Activated CD4-positive, alpha-beta T cell treated with anti-CD3 and anti-CD28 coated beads, Interleukin-2, amount 50 U/mL, for 1 hour (primary cell): ENCODE results near the gene CLIC1.

Source experiments
- DNase-seq: peaks from one replicate; pipeline ENCODE4 v3.0.0-alpha.2; 2020

CLIC1 gene

DNA sequence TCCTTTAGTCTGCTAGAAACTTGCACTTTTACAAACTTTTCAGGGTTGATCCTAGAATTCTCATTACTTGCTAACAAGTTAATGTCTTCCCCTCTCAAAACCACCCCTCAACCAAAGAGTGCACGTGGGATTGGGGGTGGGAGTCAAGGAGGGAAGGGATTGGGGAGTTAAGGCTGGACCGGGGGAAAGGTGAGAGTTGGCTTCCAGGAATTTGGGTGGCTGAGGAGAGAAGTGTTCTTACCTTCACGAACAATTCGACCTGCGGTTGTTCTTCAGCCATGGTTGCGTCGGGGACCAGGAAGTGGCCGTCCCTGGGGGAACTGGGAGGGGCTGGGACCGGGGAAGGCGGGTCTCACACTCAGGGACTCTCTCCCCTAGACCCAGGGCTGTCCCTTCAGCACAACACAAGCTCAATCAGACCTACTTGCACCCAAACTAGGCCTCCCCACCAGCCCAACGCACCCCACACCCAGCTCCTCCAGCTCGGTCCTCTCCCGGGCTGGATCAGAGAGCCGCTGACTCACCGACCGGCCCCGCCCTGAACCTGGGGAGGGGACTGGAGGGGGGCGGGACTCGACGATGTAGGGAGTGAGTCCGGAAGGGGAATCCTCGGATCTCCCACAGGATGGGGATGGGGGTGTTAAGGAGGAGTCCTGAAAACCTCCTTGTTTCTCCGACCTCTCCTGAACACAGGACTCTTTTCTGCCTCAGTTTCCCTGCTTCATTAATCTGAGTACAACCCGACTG is at the start of gene CLIC1:
TSS of gene CLIC1 (minus strand) at position 510 of the 747 bp plus-strand sequence. CDS start at position 280, 230 bp downstream.
- peak; percentile 75 for DNase-seq

DNA sequence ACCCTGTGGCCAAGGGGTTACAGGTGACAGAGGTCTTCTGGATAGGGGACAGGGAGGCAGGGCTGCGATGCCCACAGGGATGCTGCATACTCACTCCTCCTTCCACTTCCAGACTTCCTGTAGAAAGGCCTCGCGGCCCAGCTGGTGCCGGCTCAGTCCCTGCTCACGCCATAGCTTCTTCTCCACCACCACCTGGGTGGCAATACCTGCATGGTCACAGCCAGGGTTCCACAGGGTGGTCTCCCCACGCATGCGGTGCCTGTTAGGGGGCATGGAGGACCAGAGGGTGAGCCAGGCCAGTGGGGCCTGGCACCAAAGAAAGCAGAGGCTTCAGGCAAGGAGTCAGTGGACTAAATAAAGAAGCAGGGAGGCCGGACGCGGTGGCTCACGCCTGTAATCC is 49.1 kb upstream of the CLIC1 start:
- DNase-seq = no peak

DNA sequence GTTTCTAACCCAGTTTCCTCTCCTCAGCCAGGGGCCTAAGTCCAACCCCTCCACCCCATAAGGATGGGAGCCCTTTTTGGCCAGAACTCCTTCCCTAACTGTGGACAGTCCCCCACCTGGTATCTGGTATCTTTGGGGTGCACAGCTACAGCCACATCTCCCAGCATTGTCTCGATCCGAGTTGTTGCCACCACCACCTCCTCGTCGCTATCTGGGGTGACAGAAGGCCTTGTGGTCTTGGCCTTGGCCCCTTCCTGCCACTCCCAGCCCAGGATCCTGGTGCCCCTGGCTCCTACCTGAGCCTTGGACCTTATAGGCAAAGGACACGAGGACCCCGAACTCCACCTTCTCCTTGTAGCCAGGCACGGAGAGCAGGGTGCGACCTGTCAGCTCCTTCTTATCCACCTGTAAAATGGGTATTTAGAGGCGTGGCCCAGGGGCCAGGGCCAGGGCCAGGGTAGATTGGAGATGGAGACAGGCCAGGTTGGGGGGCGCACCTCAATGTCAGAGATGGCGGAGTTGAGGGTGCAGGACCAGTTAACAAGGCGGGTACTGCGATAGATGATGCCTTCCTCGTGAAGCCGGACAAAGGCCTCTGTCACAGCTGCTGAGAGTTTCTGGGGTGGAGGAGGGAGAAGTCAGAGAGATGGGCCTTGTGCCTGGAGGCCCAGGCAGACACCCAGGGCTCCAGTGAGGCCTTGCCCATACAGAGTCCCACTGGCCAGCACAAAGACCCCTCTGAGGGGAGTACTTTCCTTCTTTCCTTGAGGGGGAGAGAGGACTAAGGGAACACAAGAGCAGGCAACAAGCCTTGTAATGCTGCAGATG is 48.0 kb upstream of the CLIC1 start:
- DNase-seq = no peak

- no peak for DNase-seq
These were observed 46.0 kb upstream of the CLIC1 start for GRCh38 chr6:31782126-31782855.

DNA sequence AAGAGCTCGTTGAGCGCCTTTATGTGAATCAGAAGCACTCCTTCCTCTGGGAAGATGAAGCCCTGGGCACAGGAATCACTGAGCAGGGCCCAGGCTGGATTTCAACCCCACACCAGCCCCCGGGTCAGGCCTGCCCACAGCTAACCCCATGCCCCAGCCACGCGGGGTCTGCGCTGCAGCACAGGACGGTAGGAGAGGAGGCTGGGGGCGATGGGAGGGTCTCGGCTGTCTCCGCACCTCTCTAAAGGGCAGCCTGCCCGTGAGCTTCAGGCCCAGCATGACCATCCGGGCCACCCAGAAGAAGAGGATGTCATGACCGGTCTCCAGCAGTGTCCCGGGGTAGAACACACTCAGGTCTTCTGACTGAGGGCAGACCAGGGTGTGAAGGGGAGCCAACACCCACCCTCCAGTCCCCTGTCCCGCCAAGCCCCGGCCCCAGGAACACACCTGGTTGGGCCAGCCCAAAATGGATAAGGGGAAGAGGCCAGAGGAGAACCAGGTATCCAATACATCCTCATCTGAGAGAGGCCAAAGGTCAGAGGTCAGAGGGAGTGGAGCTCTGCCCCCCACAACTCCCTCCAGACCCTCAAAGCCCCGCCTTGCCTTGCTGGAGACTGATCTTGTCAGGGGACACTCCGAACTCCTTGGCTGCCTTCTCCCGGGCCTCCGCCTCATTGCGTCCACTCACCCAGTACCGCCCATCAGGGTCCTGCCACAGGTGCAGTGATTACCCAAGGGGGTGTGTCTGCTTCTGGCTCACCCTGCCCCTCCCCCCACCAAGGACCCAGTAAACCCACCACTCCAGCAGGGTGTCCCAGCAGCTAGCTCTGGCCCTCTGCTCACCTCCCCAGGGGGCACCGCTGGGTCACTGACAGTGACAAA is 45.2 kb upstream of the CLIC1 start:
- DNase-seq = no peak

GRCh38 chr6:31780507-31781243 is 44.3 kb upstream of the CLIC1 start:
- no peak for DNase-seq

DNA sequence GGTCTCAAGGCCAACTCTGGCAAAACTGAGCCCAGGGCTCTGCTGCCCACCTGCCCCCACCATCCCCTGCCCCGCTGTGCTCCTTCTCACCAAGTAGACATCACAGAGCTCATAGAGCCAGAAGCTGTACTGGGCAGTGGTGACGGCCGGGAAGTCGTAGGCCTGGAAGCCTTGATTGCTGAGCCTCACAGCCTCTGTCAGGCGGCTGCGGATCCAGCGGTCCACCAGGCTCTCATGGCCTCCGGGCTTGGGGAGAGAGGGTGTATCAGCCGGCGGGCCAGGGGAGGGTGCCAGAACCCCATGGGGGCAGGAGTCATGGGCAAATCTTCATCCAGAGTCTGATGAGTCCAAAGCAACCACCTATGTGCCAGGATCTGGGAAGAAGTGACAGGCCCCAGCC is 43.6 kb upstream of the CLIC1 start:
- no peak for DNase-seq

- no peak for DNase-seq
These were observed 42.9 kb upstream of the CLIC1 start for GRCh38 chr6:31778999-31779885.

GRCh38 chr6:31778193-31778592 is 41.9 kb upstream of the CLIC1 start:
- DNase-seq = no peak

- DNase-seq = no peak
These were observed 41.3 kb upstream of the CLIC1 start for GRCh38 chr6:31777667-31778050.

DNA sequence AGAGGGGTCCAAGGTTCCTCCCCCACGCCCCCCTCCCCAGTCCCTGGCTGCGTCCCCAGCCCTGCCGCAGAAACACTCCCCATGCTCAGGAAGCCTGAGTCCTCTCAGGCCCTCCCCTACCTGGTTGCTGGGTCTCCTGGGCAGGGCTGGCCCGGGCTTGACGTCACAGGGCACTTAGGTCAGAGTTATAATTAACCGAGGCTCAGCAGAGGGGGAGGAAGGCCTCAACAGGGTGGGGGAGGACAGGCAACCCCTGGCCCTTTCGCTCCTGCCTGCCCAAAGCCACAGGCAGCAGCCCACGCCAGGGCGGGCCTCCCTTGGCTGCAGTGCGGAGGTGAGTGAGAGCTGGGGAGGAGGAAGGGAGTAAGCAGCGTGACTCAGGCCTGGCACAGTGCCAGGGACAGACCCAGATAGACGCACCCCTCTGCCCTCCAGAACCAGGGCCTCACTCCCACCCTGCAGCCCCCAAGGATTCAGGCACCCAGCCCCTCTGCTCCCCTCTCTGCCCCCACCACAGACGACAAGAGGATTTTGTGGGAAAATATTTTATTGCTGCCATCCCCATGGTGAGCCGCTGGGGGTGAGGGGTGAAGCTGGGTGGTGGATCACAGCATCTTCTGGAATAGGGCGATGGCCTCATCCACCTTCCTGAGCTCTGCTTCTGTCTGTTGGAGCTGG is 40.8 kb upstream of the CLIC1 start, which contains the start of gene VWA7:
TSS of gene VWA7 (minus strand) at position 340 of the 678 bp plus-strand sequence. CDS start 549 bp downstream, outside the sequence.
- peak; percentile 60 for DNase-seq

DNA sequence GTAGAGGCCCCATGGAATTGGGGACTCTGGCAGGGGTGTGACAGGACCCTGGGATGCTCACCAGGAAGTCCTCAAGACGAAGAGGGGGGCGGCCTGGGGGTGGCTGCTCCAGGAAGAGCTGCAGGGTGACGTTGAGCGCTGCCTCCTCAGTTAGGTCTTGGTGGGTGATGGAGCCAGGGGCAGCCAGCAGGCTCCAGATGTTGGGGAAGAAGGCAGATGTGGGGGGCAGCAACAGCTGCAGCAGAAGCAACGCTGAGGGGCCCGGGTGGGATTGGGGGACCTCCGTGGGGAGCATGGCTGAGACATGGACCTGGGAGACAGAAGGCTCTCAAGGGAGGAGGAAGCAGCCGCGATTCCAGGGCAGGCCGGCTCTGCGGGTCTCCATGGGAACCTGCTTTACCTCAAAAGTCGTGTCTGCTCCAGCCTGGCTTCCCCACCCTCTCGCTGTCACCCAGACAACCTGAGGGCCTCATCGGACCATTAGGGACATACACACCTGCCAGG is 40.2 kb upstream of the CLIC1 start:
- DNase-seq = no peak

DNA sequence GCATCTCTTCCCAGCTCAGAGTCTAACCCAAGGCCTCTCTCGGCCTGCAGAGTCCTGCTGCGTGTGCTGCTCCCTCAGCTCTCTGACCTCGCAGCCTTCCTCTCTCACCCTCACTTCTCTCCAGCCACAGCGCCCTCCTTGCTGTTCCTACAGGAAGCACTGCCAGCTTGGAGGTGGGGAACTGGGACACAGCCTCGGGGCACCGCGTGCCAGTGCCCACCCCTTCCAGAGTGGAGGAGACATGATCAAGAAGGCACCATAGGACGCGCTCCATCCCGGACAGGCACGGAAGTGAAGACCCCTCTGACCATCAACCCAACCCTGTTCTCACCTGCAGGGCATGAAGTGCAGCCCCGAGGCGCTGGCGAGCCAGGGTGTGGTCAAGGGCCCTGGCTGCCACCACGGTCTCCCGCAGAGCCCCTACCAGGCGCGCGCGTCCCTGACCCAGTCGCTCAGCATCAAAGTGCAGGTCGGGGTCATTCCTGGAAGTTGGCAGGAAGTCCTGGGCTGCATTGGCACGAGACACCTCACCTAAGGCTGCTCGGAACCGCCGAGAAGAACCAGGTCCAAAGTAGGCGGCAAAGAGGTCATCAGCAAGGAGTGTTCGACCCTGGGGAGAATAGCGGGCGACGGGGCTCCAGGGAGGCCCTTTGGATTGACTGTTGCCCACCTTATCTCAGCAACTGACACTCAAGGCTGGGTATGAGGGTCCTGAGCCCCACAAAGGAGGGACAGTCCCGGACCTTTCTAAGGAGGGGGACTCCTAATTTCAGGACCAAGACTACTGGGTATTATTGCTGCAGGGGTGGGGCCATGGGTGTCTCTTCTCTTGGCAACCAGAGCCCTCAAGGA is 39.5 kb upstream of the CLIC1 start:
- no peak for DNase-seq

DNA sequence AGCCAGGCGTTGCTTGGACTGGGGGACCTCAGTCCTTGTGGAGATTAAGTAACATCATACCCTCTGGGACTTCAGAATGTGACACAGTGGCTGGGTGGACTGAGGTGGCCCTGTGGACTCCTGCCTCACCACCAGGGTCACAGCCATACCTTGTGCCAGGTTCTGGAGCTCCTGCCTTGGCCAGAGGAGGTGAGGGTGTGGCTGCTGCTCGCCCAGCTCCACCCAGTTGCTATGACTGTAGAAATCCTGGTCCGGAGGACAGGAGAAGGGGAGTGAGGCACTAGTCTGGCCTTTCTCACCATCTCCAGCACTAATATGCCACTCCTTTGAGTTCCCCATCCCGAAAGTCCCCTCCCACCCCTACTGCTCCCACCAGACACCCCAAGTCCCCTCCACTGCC is 38.9 kb upstream of the CLIC1 start:
- DNase-seq = no peak

DNA sequence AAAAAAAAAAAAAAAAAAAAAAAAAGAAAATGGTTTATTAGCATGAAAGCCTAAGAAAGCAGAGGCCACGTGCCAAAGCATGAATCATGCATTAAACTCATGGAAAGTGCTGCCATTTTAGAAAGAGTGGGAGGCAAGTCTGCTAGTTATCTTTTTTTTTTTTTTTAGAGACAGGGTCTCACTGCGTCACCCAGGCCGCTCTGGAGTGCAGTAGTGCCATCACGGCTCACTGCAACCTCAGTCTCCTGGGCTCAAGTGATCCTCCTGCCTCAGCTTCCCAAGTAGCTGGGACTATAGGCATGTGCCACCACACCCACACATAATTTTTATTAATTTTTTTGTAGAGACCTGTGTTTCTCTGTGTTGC is 35.6 kb upstream of the CLIC1 start:
- no peak for DNase-seq

- no peak for DNase-seq
These were observed 34.5 kb upstream of the CLIC1 start for GRCh38 chr6:31770860-31771259.

DNA sequence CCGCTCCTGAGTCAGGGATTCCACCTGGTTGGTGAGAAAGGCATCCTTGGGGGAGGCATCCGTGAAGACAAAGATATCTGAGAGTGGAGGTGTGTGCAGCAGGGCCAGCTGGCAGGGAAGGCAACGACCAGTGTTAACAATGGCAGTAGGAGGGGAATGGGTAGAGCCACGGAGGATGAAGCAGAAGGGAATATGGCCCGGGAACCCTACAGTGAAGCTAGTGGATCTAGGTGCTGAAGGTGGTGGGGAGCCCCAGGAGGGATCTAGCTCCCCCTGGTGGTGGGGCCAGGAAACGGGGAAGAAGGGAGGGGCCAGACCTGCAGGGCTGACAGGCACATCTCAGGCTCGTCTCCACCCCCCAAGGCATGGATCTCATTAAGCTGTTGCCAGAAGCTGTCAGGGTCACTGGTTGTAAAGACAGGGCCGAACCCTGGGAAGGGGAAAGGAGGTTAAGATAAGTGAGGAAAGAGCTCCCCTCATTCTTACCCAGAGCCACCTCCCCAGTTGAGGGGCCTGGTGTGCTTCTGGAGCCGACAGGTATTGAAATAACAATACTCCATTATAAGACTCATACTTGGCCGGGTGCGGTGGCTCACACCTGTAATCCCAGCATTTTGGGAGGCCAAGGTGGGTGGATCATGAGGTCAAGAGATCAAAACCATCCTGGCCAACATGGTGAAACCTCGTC is 33.5 kb upstream of the CLIC1 start:
- DNase-seq = peak; percentile 81
